Coronary artery (tissue), 2 donors: ENCODE results near the gene BRIP1.

Experiments
- DNase-seq: peaks from one replicate; pipeline ENCODE4 v3.0.0-alpha.2; 2017; ENCODE audit warnings: low spot score
- H3K27ac ChIP-seq, 2 donors: fragments of 200-600 bp; sonication (generic); one replicate each; pipeline ENCODE4 v1.5.1; 2016 to 2019
- H3K4me3 ChIP-seq: fragments of 200-600 bp; sonication (generic); 2 replicates; pipeline ENCODE4 v1.5.1; 2016; ENCODE audit warnings: mild to moderate bottlenecking, moderate library complexity
- CTCF ChIP-seq: fragments of 200-600 bp; sonication (generic); IDR thresholded peaks from one replicate; pipeline ENCODE4 v1.5.1; 2019; ENCODE audit warnings: antibody characterized with exemption

Gene BRIP1

GRCh38 chr17:61709567-61709966 is 153.8 kb downstream of the BRIP1 start:
- no peak overlapping the region for H3K4me3 ChIP-seq
- no peak overlapping the region for H3K27ac ChIP-seq
- no peak for TF ChIP-seq CTCF
- no peak for DNase-seq

GRCh38 chr17:61704935-61705449 is 158.3 kb downstream of the BRIP1 start:
- Histone ChIP-seq H3K4me3 (no peak overlapping the region), H3K27ac (no peak overlapping the region)
- TF ChIP-seq CTCF: no peak
- DNase-seq: no peak

- no peak for DNase-seq
- no peak for TF ChIP-seq CTCF
- Histone ChIP-seq H3K4me3 (no peak overlapping the region), H3K27ac (no peak overlapping the region)
Measured at GRCh38 chr17:61702450-61702849, 160.9 kb downstream of the BRIP1 start.

GRCh38 chr17:61701978-61702377 is 161.3 kb downstream of the BRIP1 start:
- H3K4me3 ChIP-seq: no peak overlapping the region
- H3K27ac ChIP-seq: no peak overlapping the region

GRCh38 chr17:61701334-61701733 is 162.0 kb downstream of the BRIP1 start:
- DNase-seq: no peak
- TF ChIP-seq CTCF: no peak
- Histone ChIP-seq H3K4me3 (no peak overlapping the region), H3K27ac (no peak overlapping the region)

More at GRCh38 chr17:61701978-61702377, 161.3 kb downstream of the BRIP1 start:
- DNase-seq: no peak
- no peak for TF ChIP-seq CTCF

GRCh38 chr17:61700252-61700651 is 163.1 kb downstream of the BRIP1 start:
- no peak overlapping the region for H3K4me3 ChIP-seq
- no peak for DNase-seq
- H3K27ac ChIP-seq: no peak overlapping the region
- no peak for TF ChIP-seq CTCF

- no peak for DNase-seq
- no peak overlapping the region for H3K4me3 ChIP-seq
- no peak for TF ChIP-seq CTCF
- no peak overlapping the region for H3K27ac ChIP-seq
Measured at GRCh38 chr17:61699694-61700093, 163.6 kb downstream of the BRIP1 start.
